ENCODE measurements around the gene MAGEA8. TPM values are rescaled to one million over a fixed set of nuclear protein-coding genes. Genes with fewer than 3 reads are reported as not detected.
"Not testable (repeated sequence)": the region's sequence is repeated elsewhere in the genome, so short reads cannot be mapped to it uniquely, and the experiment has no call there.

The MAGEA8 gene
- total RNA-seq, 2 donors from 2014 or later, result not detected

DNA sequence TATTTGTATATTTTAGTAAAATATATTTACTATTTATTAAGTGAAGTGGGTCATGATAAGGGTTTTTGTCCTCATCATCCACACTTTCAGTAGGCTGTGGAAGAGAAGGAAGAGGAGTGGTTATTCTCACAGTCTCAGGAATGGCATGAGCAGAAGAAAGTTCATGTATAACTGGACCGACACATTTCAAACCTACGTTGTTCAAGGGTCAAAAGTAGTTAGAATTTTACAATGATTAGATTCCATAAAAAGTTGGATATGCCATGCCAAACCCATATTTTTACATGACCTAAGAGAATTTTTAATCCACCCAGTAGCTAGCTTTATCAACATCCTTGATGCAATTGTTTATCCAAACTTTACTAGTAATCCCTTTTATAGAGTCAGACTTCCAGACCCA is 15.6 kb upstream of the MAGEA8 start:
- H3K4me1 Mint-ChIP-seq (ENCODE audit: low read depth in 2 of 2), result no peaks in the 10 kb centered on the region
- ATAC-seq (no peak), DNase-seq (ENCODE audit: low spot score) (no peak)
- H3K27ac Mint-ChIP-seq, result no peak overlapping the region
- peaks cover 0 to 5% of the 10 kb centered on the region in 2 donors for H3K27me3 Mint-ChIP-seq
- peaks cover 12% of the 10 kb centered on the region for H3K36me3 Mint-ChIP-seq
- no peaks in the 10 kb centered on the region for H3K9me3 Mint-ChIP-seq
- no peak overlapping the region for H3K4me3 Mint-ChIP-seq

DNA sequence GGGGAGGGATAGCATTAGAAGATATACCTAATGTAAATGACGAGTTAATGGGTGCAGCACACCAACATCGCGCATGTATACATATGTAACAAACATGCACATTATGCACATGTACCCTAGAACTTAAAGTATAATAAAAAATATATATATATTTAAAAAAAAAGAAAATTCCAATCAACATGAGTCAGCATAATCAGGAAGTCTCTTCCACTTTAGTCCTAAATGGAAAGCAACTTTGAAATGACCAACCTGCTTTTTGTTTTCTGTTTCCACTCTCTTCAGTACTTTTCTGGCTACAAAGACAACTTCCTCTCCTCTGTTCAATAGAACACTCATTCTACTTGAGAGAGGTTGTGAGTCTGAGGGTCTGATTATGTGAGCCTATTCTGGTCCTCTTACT is 13.5 kb upstream of the MAGEA8 start:
- Mint-ChIP-seq H3K36me3 (no peaks in the 10 kb centered on the region), H3K9me3 (no peaks in the 10 kb centered on the region), H3K27me3 (peaks cover 0 to 5% of the 10 kb centered on the region in 2 donors), H3K4me3 (no peak overlapping the region), H3K4me1 (ENCODE audit: low read depth in 2 of 2) (peaks cover 4 to 12% of the 10 kb centered on the region in 2 donors), H3K27ac (no peak overlapping the region)
- no peak for DNase-seq (ENCODE audit: low spot score)
- ATAC-seq, result no peak

DNA sequence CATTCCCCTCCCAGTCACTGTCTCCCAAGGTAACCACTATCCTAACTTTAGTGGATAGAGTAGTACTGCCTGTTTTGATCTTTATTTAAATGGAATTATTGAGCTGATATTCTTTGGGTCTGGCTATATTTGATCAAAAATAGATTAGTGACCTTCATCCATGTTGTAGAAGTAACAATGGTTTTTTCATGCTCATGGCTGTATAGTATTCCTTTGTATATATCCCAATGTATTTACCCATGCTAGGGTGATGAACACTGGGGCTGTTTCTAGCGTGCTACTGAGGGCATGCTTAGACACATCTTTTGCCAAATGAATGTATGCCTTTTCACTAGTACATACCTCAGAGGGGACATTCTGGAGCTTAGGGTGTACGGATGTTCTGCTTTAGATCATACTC is 10.1 kb upstream of the MAGEA8 start:
- H3K4me1 Mint-ChIP-seq (ENCODE audit: low read depth in 2 of 2), result peaks cover 4 to 12% of the 10 kb centered on the region in 2 donors
- no peaks in the 10 kb centered on the region for H3K36me3 Mint-ChIP-seq
- H3K27me3 Mint-ChIP-seq, result peaks cover 11 to 14% of the 10 kb centered on the region in 2 donors
- H3K4me3 Mint-ChIP-seq, result no peak overlapping the region
- no peak overlapping the region for H3K27ac Mint-ChIP-seq
- ATAC-seq (no peak), DNase-seq (ENCODE audit: low spot score) (no peak)
- H3K9me3 Mint-ChIP-seq, result no peaks in the 10 kb centered on the region

DNA sequence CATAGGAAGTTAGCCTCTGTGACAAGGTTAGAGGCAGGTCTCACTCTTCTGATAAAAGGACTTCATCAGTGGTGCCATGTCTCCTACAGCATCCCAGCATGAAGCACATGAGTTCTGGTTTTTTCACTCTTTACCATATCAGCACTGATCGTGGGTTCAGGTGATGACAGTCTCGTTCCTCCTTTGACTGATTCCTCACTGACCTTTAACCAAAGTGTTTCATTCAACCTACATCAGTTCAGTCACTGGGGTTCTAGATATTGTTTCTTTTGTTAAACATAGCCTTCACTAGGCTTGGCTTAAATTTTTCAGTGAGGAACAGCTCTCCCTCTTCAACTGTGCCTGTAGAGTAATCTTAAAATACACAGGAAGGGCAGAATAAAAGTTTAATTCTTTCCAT is 9.6 kb upstream of the MAGEA8 start:
- Mint-ChIP-seq H3K36me3 (no peaks in the 10 kb centered on the region), H3K4me3 (no peak overlapping the region), H3K4me1 (ENCODE audit: low read depth in 2 of 2) (peaks cover 4 to 12% of the 10 kb centered on the region in 2 donors), H3K27ac (peak overlapping the region in 1 of 2 donors; percentile 33), H3K9me3 (no peaks in the 10 kb centered on the region), H3K27me3 (peaks cover 13 to 17% of the 10 kb centered on the region in 2 donors)
- no peak for DNase-seq (ENCODE audit: low spot score)
- no peak for ATAC-seq

DNA sequence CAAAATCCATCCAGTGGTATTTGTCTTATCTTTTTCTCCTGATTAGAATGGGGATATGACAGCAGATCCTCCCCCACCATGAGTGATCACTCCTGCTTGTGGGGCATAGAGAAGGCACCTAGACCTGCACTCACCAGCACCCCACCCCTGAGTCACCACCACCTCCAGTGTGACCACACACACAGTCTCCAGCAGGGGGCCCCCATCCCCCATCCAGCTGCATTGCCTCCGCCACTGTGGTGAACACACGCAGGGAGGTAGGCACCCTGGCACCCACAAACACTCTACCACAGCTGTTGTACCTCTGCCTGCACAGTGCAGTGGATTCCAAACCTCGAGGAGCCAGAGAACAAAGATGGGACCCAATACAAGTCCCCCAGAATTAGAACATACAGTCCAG is 9.0 kb upstream of the MAGEA8 start:
- peak overlapping the region; percentile 10 for H3K4me3 Mint-ChIP-seq
- DNase-seq (ENCODE audit: low spot score), result peak; percentile 64
- no peaks in the 10 kb centered on the region for H3K36me3 Mint-ChIP-seq
- peak; percentile 89 to 100 for ATAC-seq
- no peaks in the 10 kb centered on the region for H3K9me3 Mint-ChIP-seq
- H3K4me1 Mint-ChIP-seq (ENCODE audit: low read depth in 2 of 2), result peaks cover 4 to 12% of the 10 kb centered on the region in 2 donors
- peaks cover 15 to 22% of the 10 kb centered on the region in 2 donors for H3K27me3 Mint-ChIP-seq
- H3K27ac Mint-ChIP-seq, result peak overlapping the region in 1 of 2 donors; percentile 33

DNA sequence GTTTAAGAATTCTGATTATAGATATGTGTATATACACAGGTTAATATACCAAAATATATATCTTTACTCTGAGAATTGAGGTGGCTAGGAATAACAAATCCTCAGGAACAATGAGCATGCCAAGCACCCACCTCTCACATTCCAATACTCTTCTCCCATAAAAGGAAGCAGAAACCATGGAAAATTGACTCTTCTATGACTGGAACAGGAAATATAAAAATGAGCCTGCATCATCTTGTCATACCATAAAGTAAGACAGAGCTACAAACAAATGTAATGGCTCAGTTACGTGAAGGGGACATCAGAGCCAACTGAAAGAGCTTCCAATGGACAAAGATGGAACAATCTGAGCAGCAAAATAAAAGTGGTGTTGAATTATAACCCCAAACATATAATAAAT is 3.8 kb upstream of the MAGEA8 start:
- Mint-ChIP-seq H3K27me3 (peaks cover 18 to 28% of the 10 kb centered on the region in 2 donors), H3K27ac (no peak overlapping the region), H3K4me1 (ENCODE audit: low read depth in 2 of 2) (peaks cover 0 to 4% of the 10 kb centered on the region in 2 donors), H3K9me3 (no peaks in the 10 kb centered on the region), H3K4me3 (no peak overlapping the region), H3K36me3 (no peaks in the 10 kb centered on the region)
- ATAC-seq (no peak), DNase-seq (ENCODE audit: low spot score) (no peak)

DNA sequence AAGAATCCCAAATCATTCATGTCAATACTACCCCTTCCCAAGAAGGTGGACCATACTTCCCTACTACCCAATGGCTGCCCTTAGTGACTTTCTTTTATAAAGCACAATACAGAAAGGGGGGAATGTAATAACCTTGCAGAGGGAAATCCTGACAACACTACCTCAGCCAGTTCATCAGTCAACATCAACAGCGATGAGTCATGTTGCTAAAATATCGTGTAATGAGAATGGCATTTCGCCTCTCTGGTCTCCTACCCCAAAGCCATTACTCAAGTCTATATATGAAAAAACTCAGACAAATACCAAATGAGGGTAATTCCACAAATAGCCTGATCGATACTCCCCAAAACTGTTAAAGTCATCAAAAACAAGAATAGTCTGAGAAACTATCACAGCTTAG is 3.3 kb upstream of the MAGEA8 start:
- Mint-ChIP-seq H3K27me3 (peaks cover 18 to 28% of the 10 kb centered on the region in 2 donors), H3K4me1 (ENCODE audit: low read depth in 2 of 2) (peaks cover 4 to 7% of the 10 kb centered on the region in 2 donors), H3K27ac (no peak overlapping the region), H3K4me3 (no peak overlapping the region), H3K9me3 (no peaks in the 10 kb centered on the region), H3K36me3 (no peaks in the 10 kb centered on the region)
- no peak for ATAC-seq
- no peak for DNase-seq (ENCODE audit: low spot score)

DNA sequence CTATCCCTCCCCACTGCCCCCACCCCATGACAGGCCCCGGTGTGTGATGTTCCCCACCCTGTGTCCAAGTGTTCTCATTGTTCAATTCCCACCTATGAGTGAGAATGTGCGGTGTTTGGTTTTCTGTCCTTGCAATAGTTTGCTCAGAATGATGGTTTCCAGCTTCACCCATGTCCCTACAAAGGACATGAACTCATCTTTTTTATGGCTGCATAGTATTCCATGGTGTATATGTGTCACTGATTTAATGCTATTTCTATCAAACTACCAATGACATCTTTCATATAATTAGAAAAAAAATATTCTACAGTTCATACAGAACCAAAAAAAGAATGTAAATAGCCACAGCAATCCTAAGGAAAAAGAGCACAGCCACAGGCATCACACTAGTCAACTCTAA is 9.8 kb downstream of the MAGEA8 start:
- not testable (repeated sequence) for ATAC-seq; H3K9me3 Mint-ChIP-seq; H3K36me3 Mint-ChIP-seq; H3K4me3 Mint-ChIP-seq; H3K4me1 Mint-ChIP-seq (ENCODE audit: low read depth in 2 of 2); DNase-seq (ENCODE audit: low spot score); H3K27ac Mint-ChIP-seq
- H3K27me3 Mint-ChIP-seq, result peaks cover 0 to 15% of the 10 kb centered on the region in 2 donors

DNA sequence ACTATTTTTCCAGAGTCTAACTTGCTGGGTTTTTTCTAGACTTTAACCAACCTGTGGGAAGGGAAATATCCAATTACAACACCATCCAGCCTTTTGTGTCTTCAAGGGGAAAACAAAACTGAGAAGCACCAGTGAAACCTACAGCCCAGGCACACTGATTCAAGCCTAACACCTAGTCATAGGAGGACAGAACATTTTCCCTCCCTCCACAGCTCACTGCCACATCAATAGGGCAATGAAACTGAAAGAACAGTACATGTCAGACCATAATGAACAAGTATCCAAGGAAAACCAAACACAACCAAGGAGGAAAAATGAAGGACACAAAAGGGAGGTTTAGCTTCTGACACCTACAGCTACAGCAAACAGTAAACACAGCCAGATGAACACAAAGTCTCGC is 17.6 kb downstream of the MAGEA8 start:
- Mint-ChIP-seq H3K4me1 (ENCODE audit: low read depth in 2 of 2) (peaks cover 5 to 10% of the 10 kb centered on the region in 2 donors), H3K9me3 (no peaks in the 10 kb centered on the region), H3K36me3 (no peaks in the 10 kb centered on the region), H3K4me3 (peak overlapping the region; percentile 27), H3K27me3 (peaks cover 0 to 14% of the 10 kb centered on the region in 2 donors), H3K27ac (no peak overlapping the region)
- DNase-seq (ENCODE audit: low spot score) (no peak), ATAC-seq (peak; percentile 78 to 99)

DNA sequence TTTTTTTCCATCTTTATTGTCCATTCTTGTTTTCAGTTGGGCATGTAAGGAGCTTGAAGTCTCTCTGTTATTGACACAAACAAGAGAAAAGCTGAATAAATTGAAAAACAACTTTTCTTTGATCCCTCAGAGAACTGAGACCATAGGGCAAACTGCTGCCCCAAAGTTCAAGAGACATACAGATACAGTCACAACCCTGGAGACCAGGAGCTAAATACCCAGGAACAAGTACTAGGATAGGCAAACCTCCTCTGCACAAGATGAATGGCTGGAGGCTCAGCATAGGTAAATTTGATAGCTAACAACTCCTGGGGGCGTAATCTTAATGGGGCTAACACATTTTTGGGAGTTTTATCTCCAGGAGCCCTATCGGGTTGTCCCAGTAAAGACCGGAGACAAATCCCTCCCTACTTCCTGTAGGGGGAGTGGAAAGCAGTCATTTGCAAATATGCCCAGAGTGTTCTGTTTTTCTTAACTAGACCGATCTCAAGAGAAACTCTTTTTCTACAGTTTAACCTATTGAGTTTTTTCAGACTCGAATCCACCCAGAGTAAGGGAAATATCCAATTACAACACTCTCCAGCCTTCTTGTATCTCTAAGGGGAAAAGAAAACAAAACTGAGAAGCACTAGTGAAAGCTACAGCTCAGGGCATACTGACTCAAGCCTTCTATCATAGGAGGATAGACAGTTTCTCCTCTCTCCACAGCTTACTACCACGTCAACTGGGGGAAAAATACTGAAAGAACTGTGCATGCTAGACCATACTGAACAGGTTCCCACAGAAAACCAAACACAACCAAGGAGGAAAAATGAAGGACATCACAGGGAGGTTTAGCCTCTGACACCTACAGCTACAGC is 23.1 kb downstream of the MAGEA8 start:
- peaks cover 4 to 14% of the 10 kb centered on the region in 2 donors for H3K4me1 Mint-ChIP-seq (ENCODE audit: low read depth in 2 of 2)
- no peaks in the 10 kb centered on the region for H3K36me3 Mint-ChIP-seq
- H3K4me3 Mint-ChIP-seq, result peak overlapping the region; percentile 70
- no peaks in the 10 kb centered on the region for H3K9me3 Mint-ChIP-seq
- H3K27me3 Mint-ChIP-seq, result peaks cover 0 to 6% of the 10 kb centered on the region in 2 donors
- DNase-seq (ENCODE audit: low spot score) (no peak), ATAC-seq (peak in 1 of 2 donors; percentile 71)
- H3K27ac Mint-ChIP-seq, result peak overlapping the region in 1 of 2 donors; percentile 60

DNA sequence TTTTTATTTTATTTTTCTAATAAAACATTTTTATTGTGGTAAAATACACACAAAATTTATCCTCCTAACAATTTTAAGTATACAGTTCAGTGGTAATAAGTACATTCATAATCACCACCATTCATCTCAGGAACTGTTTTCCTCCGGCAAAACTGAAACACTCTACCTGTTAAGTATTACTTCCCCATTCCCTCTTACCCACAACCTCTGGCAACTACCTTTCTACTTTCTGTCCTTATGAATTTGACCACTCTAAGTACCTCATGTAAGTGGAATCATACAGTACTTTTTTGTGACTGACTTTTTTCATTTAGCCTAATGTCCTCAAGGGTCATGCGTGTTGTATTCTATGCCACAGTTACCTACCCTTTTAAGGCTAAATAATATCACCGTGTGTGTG is 27.3 kb downstream of the MAGEA8 start:
- ATAC-seq (no peak), DNase-seq (ENCODE audit: low spot score) (no peak)
- H3K9me3 Mint-ChIP-seq, result no peaks in the 10 kb centered on the region
- H3K4me3 Mint-ChIP-seq, result no peak overlapping the region
- no peaks in the 10 kb centered on the region for H3K36me3 Mint-ChIP-seq
- no peaks in the 10 kb centered on the region for H3K27me3 Mint-ChIP-seq
- peaks cover 6 to 14% of the 10 kb centered on the region in 2 donors for H3K4me1 Mint-ChIP-seq (ENCODE audit: low read depth in 2 of 2)
- no peak overlapping the region for H3K27ac Mint-ChIP-seq

DNA sequence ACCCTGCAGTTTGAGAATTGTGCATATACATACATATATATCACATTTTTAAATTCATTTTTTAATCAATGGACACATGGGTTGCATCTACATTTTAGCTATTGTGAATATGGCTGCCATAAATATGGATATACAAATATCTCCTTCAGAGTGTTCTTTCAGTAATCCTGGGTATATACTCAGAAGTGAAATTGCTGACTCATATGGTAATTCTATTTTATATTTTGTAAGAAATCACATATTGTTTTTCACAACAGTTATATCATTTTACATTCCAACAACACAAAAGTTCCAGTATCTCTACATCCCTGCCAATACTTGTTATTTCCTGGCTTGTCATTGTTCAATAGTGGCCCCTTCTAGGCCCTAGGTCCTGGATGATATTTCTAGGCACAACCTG is 27.7 kb downstream of the MAGEA8 start:
- DNase-seq (ENCODE audit: low spot score) (no peak), ATAC-seq (no peak)
- Mint-ChIP-seq H3K36me3 (no peaks in the 10 kb centered on the region), H3K9me3 (no peaks in the 10 kb centered on the region), H3K4me3 (no peak overlapping the region), H3K4me1 (ENCODE audit: low read depth in 2 of 2) (peaks cover 6 to 13% of the 10 kb centered on the region in 2 donors), H3K27me3 (no peaks in the 10 kb centered on the region), H3K27ac (no peak overlapping the region)

DNA sequence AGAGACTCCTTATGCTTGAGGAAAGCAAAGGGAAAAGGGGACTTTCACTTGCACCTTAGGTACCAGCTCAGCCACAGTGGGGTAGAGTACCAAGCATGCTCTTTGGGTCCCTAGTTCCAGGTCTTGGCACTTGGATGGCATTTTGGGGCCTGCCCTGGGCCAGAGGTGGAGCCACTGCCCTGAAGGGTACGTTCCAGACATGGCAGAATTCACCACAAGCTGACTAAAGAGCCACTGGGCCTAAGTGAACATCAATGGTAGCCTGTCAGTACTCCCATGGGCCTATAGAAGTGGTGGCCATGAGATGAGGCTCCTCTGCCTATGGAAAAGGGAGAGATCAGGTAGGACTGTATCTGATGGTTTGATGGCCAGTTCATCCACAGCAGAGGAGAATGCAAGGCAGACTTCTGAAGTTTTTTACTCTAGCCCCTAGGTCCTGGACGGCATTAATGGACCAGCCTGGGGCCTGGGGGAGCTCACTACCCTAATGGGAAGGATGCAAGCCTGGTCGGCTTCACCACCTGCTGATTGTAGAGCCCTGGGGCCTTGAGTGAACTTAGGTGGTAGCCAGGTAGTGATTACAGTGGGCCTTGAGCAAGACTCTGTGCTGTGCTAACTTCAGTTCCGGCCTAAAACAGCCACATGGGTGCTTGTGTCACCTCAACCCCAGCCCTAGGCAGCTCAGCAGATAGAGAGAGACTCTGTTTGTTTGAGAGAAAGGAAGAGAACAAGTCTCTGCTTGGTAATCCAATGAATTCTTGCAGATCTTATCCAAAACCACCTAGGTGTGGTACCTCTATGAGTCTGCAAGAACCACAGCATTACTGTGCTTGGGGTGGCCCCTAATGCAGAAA is 28.6 kb downstream of the MAGEA8 start:
- Mint-ChIP-seq H3K27me3 (no peaks in the 10 kb centered on the region), H3K4me3 (no peak overlapping the region), H3K27ac (peak overlapping the region in 1 of 2 donors; percentile 24), H3K9me3 (peaks cover 5% of the 10 kb centered on the region), H3K4me1 (ENCODE audit: low read depth in 2 of 2) (peaks cover 2 to 5% of the 10 kb centered on the region in 2 donors), H3K36me3 (no peaks in the 10 kb centered on the region)
- peak; percentile 77 to 90 for ATAC-seq
- no peak for DNase-seq (ENCODE audit: low spot score)
